K562 (cell line): ENCODE measurements around the gene KMT2D. TPM values are rescaled to one million over a fixed set of nuclear protein-coding genes. Genes with fewer than 3 reads are reported as not detected.

Experiments
- ATAC-seq: fragments of 200-7000 bp; cut with Tn5 transposase; 3 replicates; pipeline ENCODE4 v1.9.1; 2020; ENCODE audit warnings: moderate library complexity
- BruUV-seq: library from RNA; stranded (reverse); fragments of 400-500 nt; replicated peaks from 2 replicates; lab custom pipeline; 2021; lab: Mats Ljungman, UMichigan
- CTCF ChIA-PET: fragments of 300-600 bp; formaldehyde crosslinking; extraction: SDS; loops from one replicate; lab custom pipeline; 2021; ENCODE audit warnings: low intra/inter-chr PET ratio; lab: Yijun Ruan, JAX
- POLR2A ChIA-PET: fragments of 300-600, 350-650 bp; sonication (Branson Sonifier 250); formaldehyde crosslinking; extraction: SDS; loops from one replicate; lab custom pipeline; 2021; ENCODE audit warnings: antibody characterized with exemption, inconsistent platforms; lab: Yijun Ruan, JAX
- DNase-seq, 4 experiments: peaks; one replicate each; pipeline versions ENCODE4 v3.0.0 to v3.0.0-alpha.2; 2011 to 2018; ENCODE audit warnings: low spot score in 3 of 4, mixed read lengths in 3 of 4; ENCODE audit errors: extremely low read depth in 1 of 4
- FAIRE-seq: peaks from 2 replicates; lab custom pipeline; 2011; peaks lifted over from hg19 to GRCh38; lab: Jason Lieb, UNC
- H2AFZ ChIP-seq: 2 replicates; pipeline ENCODE4 v1.6.0; 2011; ENCODE audit warnings: low read depth, low read length, control low read depth, inconsistent platforms
- H3K27ac ChIP-seq: fragments of 200-600 bp; 3 replicates; pipeline ENCODE4 v1.8.0; 2011; ENCODE audit warnings: low read depth, mild to moderate bottlenecking, control low read depth, inconsistent platforms, low read length, moderate library complexity, mixed read lengths; ENCODE audit errors: extremely low read depth
- H3K27me3 ChIP-seq, 2 experiments: fragments of 300-600 bp in 1 of 2; 2 replicates in 1 of 2; 3 replicates in 1 of 2; pipeline versions ENCODE4 v1.6.0 to v1.8.0; 2011; ENCODE audit warnings: inconsistent platforms in 2 of 2, low read length in 2 of 2, mild to moderate bottlenecking in 1 of 2, mixed read lengths in 1 of 2, moderate library complexity in 1 of 2; ENCODE audit not compliant: control insufficient read depth in 2 of 2, insufficient read depth in 2 of 2
- H3K36me3 ChIP-seq: fragments of 300-600 bp; 3 replicates; pipeline ENCODE4 v1.8.0; 2011; ENCODE audit warnings: mild to moderate bottlenecking, low read length, inconsistent platforms; ENCODE audit not compliant: control insufficient read depth, insufficient read depth
- H3K4me1 ChIP-seq, 2 experiments: fragments of 200-600 bp in 1 of 2; replicated peaks in 1 of 2; 2 replicates in 1 of 2; 3 replicates in 1 of 2; pipeline versions ENCODE4 v1.5.1 to v1.8.0; 2011; ENCODE audit warnings: inconsistent platforms in 2 of 2, low read length in 2 of 2, mild to moderate bottlenecking in 1 of 2, mixed read lengths in 1 of 2, moderate library complexity in 1 of 2; ENCODE audit not compliant: control insufficient read depth in 2 of 2, insufficient read depth in 2 of 2
- H3K4me2 ChIP-seq: 2 replicates; pipeline ENCODE4 v1.6.1; 2011; ENCODE audit warnings: low read length, control low read depth, inconsistent platforms, mixed read lengths; ENCODE audit not compliant: insufficient read depth
- H3K4me3 ChIP-seq: fragments of 200-600 bp; sonication (generic), shearing (Covaris generic); 2 replicates; pipeline ENCODE4 v1.5.1; 2016; ENCODE audit warnings: control low read depth, inconsistent platforms
- H3K79me2 ChIP-seq: fragments of 200-600 bp; 3 replicates; pipeline ENCODE4 v1.8.0; 2011; ENCODE audit warnings: low read length, inconsistent platforms; ENCODE audit not compliant: control insufficient read depth, insufficient read depth
- H3K9ac ChIP-seq, 2 experiments: 2 replicates each; pipeline versions ENCODE4 v1.6.0 to v1.6.1; 2011; ENCODE audit warnings: low read depth in 2 of 2, low read length in 2 of 2, control low read depth in 1 of 2, inconsistent platforms in 1 of 2, mild to moderate bottlenecking in 1 of 2, mixed read lengths in 1 of 2; ENCODE audit not compliant: insufficient read depth in 1 of 2
- H3K9me1 ChIP-seq: one replicate; pipeline ENCODE4 v1.6.0; 2011; ENCODE audit warnings: inconsistent platforms, mild to moderate bottlenecking, low read length, moderate library complexity; ENCODE audit not compliant: control insufficient read depth, insufficient read depth
- H3K9me3 ChIP-seq: replicated peaks from 2 replicates; pipeline ENCODE4 v1.5.1; 2011; ENCODE audit warnings: low read depth, low read length, inconsistent platforms; ENCODE audit not compliant: control insufficient read depth, insufficient read depth
- H4K20me1 ChIP-seq: replicated peaks from 2 replicates; pipeline ENCODE4 v1.6.1; 2011; ENCODE audit warnings: low read length, inconsistent platforms, mixed read lengths; ENCODE audit not compliant: control insufficient read depth, insufficient read depth
- HCFC1 ChIP-seq: IDR thresholded peaks from 2 replicates; pipeline ENCODE4 v1.6.1; 2012; ENCODE audit warnings: low read depth, low read length, improper control_type of control experiment
- MTA3 ChIP-seq: fragments of 450-650 bp; formaldehyde crosslinking; IDR thresholded peaks from 2 replicates; pipeline ENCODE4 v1.6.1; 2017; ENCODE audit warnings: mild to moderate bottlenecking, borderline replicate concordance
- SIX5 ChIP-seq, 2 experiments: IDR thresholded peaks; 2 replicates each; pipeline ENCODE4 v1.6.1; 2011; ENCODE audit warnings: low read length in 2 of 2, borderline replicate concordance in 1 of 2, low read depth in 1 of 2, mild to moderate bottlenecking in 1 of 2, moderate library complexity in 1 of 2; ENCODE audit not compliant: insufficient read depth in 1 of 2
- ZNF41 ChIP-seq: fragments of 250-450 bp; sonication (Bioruptor Pico); conservative IDR thresholded peaks from 2 replicates; pipeline ENCODE4 v1.4.0; 2020; ENCODE audit warnings: mild to moderate bottlenecking
- WGBS: fragments of 100-300 bp; shearing (Covaris generic); methylation state at CpG from one replicate; pipeline ENCODE4 v1.1.6; 2016; ENCODE audit warnings: low coverage, mixed read lengths; ENCODE audit not compliant: insufficient coverage; ENCODE audit errors: missing lambda C conversion rate; 5-methylcytosine and 5-hydroxymethylcytosine counted together
- in situ Hi-C: fragments of 300-500 bp; cut with MboI; formaldehyde crosslinking; loops from 4 replicates; pipeline ENCODE4 v1.15.0; 2018; ENCODE audit warnings: inconsistent platforms, mixed read lengths
- intact Hi-C: fragments of 100-400 bp; cut with micrococcal nuclease; formaldehyde crosslinking; loops from 2 replicates; pipeline ENCODE4 v1.14.2; 2022
- polyA plus RNA-seq, 8 experiments: library from polyadenylated mRNA; depleted of rRNA in 4 of 8; stranded (reverse) in 5 of 8; unstranded in 3 of 8; fragments of >200 nt; fragmentation: Nextera tagmentation in 2 of 8; fragmentation: Illumina TruSeq in 1 of 8; extraction: Ambion mirVana in 2 of 8; extraction: Trizol in 1 of 8; gene quantifications; 2 replicates each; pipeline versions ENCODE4 v1.2.1 to v1.2.3, GENCODE V29; 2011 to 2014; ENCODE audit warnings: inconsistent platforms in 1 of 8, missing spikeins in 1 of 8
- total RNA-seq, 7 experiments: library from RNA; depleted of rRNA in 6 of 7; stranded (reverse); fragments of >200 nt in 6 of 7; fragmentation: Illumina TruSeq in 2 of 7; extraction: Trizol in 2 of 7; gene quantifications; 2 replicates each; pipeline versions ENCODE4 v1.2.1 to v1.2.3, GENCODE V29; 2011 to 2021; ENCODE audit warnings: low replicate concordance in 1 of 7
- TF ChIP-seq, protein P1 (sequence below), 2 experiments: fragments of 450-650 bp in 1 of 2; sonication (generic) in 1 of 2; formaldehyde crosslinking in 1 of 2; IDR thresholded peaks in 1 of 2; conservative IDR thresholded peaks in 1 of 2; 2 replicates each; pipeline versions ENCODE4 v1.6.1 to v1.8.1; 2016 to 2023; ENCODE audit warnings: mild to moderate bottlenecking in 2 of 2, moderate library complexity in 2 of 2, inconsistent platforms in 1 of 2, missing genetic modification reagents in 1 of 2
- TF ChIP-seq, protein P2 (sequence below): fragments of 450-650 bp; IDR thresholded peaks from one replicate; pipeline ENCODE4 v1.6.1; 2018; ENCODE audit warnings: mild to moderate bottlenecking, moderate library complexity; ENCODE audit not compliant: partially characterized antibody

The KMT2D gene
- total and polyA plus RNA-seq, 9 of the 15 experiments (the other 6 are each of a cell fraction or from before 2014, with no cell fraction given): 0.22 to 93.7 (median 13.7) TPM

DNA sequence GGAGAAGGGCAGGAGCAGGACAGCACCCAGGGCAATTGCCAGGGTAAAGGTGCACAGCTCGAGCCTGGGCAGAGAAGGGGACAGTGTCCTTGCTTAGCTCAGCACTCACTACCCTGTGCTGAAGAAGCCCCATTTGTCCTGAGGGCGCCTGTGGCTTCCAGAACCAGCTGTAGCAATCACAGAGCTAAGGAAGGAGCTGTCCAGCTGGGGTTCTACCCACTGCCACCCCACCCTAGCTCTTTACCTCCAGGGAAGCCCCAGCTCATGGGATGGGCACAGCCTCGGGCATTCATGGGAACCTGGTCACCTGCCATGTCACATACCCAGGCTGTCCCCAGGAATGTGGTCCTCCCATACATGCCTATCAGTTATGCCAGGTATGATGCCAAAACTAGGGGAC is 44.2 kb upstream of the KMT2D start:
- TF ChIP-seq, protein P1, sequence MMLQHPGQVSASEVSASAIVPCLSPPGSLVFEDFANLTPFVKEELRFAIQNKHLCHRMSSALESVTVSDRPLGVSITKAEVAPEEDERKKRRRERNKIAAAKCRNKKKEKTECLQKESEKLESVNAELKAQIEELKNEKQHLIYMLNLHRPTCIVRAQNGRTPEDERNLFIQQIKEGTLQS (IDR thresholded peaks at IDR 0.05): no peak
- TF ChIP-seq, protein P1 (CRISPR knock-in tag; conservative IDR thresholded peaks at IDR 0.05): no peak
- TF ChIP-seq SIX5 (IDR thresholded peaks at IDR 0.05; ENCODE audit: borderline replicate concordance in 1 of 2, insufficient read depth in 1 of 2, low read depth in 1 of 2, low read length in 2 of 2) (no peak), HCFC1 (no peak), MTA3 (no peak), ZNF41 (CRISPR knock-in tag) (no peak)
- TF ChIP-seq, protein P2, sequence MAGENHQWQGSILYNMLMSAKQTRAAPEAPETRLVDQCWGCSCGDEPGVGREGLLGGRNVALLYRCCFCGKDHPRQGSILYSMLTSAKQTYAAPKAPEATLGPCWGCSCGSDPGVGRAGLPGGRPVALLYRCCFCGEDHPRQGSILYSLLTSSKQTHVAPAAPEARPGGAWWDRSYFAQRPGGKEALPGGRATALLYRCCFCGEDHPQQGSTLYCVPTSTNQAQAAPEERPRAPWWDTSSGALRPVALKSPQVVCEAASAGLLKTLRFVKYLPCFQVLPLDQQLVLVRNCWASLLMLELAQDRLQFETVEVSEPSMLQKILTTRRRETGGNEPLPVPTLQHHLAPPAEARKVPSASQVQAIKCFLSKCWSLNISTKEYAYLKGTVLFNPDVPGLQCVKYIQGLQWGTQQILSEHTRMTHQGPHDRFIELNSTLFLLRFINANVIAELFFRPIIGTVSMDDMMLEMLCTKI: no peak
- in situ Hi-C loops: no loop called here
- intact Hi-C loops: no loop called here
- FAIRE-seq: no peak
- Histone ChIP-seq H2AFZ (no peak overlapping the region), H3K4me2 (no peak overlapping the region), H3K9ac (no peak overlapping the region), H3K9me3 (no peaks in the 10 kb centered on the region), H3K27ac (no peak overlapping the region), H3K4me3 (no peak overlapping the region), H3K4me1 (peaks cover 5 to 21% of the 10 kb centered on the region in 2 experiments; a peak in 4 of 5 replicates), H3K9me1 (peaks cover 4% of the 10 kb centered on the region), H3K79me2 (peaks cover 34% of the 10 kb centered on the region), H4K20me1 (no peaks in the 10 kb centered on the region; the same call in 1 of the 2 replicates), H3K36me3 (peaks cover 79% of the 10 kb centered on the region), H3K27me3 (no peaks in the 10 kb centered on the region)
- no TSS peak for BruUV-seq
- no peak for ATAC-seq
- DNase-seq: no peak
- POLR2A ChIA-PET: interaction anchor here (0.6 to 10.9 kb wide), 4 partner anchors 11 to 747 kb away, joined by 3 to 112 read pairs (median 58); partner anchors contain the start of genes DHH and TUBA1B
- 64% methylated on average over 3 of the region's 3 CpGs for WGBS
- CTCF ChIA-PET: no interaction called here
